Activated T-helper 1 cell treated with Interleukin-2 at 50 U/mL for 16 hours (primary cell): ENCODE measurements around the gene RAP1A.
"Not testable (repeated sequence)": the region's sequence is repeated elsewhere in the genome, so short reads cannot be mapped to it uniquely, and the experiment has no call there.

ENCODE experiments used
- DNase-seq: peaks from one replicate; pipeline ENCODE4 v3.0.0-alpha.2; 2020; ENCODE audit warnings: low read depth

Gene RAP1A

DNA sequence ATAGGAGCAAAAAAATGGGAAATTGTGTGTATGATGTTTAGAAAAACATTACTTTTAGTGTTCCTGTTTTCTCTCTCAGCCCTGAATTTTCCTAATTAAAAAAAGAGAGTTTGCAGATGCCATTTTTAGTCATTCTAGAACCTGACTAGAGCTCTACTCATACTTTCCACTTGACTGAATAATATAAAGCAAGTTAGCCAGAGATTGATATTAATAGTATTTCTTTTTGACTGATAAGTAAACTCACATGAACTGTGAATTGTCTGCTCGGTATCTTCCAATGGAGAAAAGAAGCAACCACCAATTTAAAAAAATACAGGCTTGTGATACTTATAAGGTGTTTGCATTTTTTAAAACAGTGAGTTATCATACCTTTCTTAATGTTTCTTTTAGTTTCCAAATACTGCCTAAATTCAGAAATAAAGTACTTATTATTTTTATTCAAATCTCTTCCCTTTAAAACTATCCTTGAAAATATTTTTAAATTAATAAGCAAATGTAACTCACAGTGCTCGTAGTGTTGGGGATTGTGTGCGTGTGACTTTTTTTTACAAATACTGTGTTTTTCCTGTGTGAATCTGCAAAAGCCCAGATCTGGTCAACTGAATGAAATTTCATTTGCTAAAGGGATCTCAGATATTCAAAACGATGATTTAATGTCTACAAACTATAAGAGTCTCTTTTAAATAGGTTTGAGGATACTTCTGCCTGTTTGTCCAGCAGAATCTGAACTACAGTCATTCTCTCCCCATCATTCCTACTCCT is 9.8 kb downstream of the RAP1A start:
- DNase-seq, result no peak

- DNase-seq, result no peak
Measured at GRCh38 chr1:111630567-111630966, 11.0 kb downstream of the RAP1A start.

- DNase-seq, result no peak
Measured at GRCh38 chr1:111631502-111631901, 11.9 kb downstream of the RAP1A start.

DNA sequence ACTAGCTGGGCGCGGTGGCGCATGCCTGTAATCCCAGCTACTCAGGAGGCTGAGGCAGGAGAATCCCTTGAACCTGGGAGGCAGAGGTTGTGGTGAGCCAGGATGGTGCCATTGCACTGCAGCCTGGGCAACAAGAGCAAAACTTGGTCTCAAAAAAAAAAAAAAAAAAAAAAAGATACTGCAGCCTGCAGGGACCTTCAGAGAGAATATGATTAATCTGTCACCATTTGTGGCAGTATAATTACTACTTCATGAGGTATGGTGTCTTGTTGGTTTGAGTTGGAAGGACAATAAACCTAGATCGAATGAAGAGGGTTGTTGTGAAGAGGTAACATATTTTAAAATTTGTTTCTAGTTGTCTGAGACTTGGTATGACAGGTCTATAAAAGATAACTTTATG is 13.2 kb downstream of the RAP1A start:
- DNase-seq, result not testable (repeated sequence)

DNA sequence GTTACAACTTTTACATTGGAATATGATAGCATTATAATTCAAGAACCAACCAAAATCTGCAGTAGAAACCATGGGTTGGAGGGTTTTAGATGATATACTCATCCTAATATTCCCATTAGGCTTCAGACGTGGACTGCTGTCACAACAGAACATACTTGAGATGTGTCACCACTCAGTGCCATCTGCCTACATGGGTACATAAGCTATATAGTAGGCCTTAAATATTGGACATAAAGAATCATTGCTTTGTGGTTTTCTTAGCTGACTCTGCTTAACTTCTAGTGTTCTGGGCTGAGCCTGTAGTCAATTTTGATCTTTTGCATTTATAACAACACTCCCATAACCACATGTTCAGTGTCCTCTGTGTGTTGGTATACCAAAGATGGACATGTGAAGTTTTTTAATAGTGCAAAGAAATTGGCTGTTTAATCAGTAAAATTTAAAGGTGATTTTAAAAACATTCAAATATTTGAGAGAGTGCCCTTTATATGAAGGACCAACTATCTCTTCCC is 14.2 kb downstream of the RAP1A start:
- no peak for DNase-seq

GRCh38 chr1:111635324-111636009 is 15.9 kb downstream of the RAP1A start:
- no peak for DNase-seq

- no peak for DNase-seq
Measured at GRCh38 chr1:111638320-111638719, 18.7 kb downstream of the RAP1A start.

DNA sequence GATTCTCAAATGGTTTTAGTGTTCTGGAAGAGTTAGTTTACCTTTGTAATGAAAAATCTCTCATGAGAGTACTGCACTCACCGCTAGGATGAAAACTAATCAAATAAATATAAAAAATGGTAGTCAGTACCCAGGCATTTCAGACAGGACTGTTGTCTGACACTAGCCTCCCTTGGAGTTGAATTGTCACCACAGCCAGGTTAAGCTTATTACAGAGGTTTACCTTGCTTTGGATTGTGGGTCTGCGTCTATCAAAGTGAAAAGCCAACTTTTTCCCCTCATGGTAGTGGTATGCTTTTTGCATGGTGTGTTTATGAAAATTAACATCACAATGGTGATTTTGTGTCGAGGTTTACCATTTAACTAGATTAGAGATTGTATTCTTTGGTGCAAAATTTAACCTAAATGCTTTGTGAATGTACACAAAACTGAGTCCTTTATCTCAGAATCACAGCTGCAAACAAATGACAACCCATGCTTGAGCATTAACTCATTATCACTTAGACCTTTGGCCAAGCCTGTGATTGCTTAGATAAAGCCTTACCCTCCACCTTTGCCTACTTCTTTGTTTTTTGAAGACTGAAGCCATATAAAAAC is 20.1 kb downstream of the RAP1A start:
- no peak for DNase-seq

DNA sequence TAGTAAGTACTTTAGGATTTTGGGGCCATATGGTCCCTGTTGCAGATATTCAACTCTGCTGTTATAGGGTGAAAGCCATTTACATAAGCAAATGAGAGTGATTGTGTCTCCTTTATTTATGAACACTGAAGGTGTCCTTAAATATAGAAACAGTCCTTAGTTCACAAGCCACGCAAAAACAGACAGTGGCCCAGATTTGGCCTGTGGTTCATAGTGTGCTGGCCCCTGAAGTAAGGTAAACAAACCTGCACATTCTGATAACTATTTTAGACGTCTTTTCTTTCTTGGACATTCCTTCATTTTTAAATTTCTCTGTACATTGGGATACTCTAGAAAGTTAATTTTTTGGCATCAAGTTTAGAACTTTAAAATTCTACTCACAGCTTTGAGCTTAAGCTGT is 23.5 kb downstream of the RAP1A start:
- DNase-seq, result no peak

- no peak for DNase-seq
Measured at GRCh38 chr1:111643696-111644095, 24.1 kb downstream of the RAP1A start.

GRCh38 chr1:111644506-111644905 is 24.9 kb downstream of the RAP1A start:
- no peak for DNase-seq

DNA sequence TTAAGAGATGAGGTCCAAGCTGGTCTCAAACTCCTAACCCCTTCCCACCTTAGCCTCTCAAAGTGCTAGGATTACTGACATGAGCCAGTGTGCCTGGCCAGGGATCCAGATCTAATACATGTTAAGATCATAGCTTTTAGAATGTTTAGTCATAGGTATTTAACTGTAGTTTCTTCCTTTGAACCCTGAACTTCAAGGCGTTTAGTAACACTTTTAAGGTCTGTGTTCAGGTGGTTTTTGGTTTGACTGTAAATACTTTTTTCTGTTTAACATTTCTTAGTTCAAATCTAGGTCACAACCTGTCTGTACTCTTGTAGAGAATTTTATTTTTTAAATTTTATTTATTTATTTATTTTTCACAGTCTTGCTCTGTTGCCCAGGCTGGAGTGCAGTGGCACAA is 28.1 kb downstream of the RAP1A start:
- no peak for DNase-seq

DNA sequence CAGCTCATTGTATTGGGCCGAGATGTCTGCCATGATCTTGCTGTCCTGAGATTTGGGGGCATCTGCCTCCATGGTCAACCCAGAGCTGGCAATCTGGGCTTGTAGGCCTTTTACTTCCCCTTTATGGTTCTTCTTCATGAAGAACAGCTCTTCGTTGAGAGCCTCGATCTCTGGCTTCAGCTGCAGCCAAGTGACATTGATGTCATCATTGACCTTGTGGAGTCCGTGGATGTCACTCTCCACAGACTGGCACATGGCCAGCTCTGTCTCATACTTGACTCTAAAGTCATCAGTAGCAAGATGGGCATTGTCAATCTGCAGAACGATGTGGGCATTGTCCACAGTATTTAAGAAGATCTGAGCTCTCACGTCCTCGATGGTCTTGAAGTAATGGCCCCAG is 29.2 kb downstream of the RAP1A start:
- no peak for DNase-seq

DNA sequence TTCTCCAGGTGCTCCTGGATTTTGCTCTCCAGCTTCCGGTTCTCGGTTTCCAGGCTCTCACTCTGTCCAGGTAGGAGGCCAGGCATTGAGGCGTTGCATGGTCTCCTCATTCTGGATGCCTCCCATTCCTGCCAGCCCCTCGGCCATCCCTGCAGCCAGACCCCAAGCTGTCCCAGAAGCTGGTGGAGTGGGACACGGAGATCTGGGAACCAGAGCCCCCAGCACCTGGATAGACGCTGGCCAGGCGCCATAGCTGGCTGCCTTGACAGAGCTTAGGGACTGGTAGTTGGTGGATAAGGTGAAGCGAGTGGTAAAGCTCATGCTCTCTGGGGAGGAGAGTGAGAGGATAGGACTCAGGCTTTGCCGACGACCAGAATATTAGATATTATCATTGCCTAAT is 29.6 kb downstream of the RAP1A start:
- no peak for DNase-seq

DNA sequence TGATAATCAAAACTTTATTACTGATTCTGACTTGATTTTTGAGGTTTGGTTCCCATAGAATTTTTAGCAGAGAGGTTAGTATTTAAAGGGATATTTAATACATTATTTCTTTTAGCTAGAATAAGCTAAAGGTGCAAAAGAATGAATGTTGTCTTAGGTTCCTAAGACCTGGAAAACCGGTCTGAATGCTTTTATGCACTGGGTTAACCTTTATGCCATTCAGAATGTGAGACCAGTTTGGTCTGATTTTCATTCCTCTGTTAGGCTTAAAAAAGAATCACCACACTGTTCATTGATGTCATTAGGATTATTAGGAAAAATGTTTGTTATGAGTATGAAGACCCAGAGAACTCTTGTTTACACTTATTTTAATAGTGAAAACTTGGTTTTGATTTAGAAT is 30.1 kb downstream of the RAP1A start:
- DNase-seq, result no peak

GRCh38 chr1:111653709-111654108 is 34.1 kb downstream of the RAP1A start:
- DNase-seq, result no peak

GRCh38 chr1:111654839-111655238 is 35.2 kb downstream of the RAP1A start:
- DNase-seq, result no peak

GRCh38 chr1:111656086-111657017 is 36.8 kb downstream of the RAP1A start:
- no peak for DNase-seq

GRCh38 chr1:111658622-111659021 is 39.0 kb downstream of the RAP1A start:
- no peak for DNase-seq

DNA sequence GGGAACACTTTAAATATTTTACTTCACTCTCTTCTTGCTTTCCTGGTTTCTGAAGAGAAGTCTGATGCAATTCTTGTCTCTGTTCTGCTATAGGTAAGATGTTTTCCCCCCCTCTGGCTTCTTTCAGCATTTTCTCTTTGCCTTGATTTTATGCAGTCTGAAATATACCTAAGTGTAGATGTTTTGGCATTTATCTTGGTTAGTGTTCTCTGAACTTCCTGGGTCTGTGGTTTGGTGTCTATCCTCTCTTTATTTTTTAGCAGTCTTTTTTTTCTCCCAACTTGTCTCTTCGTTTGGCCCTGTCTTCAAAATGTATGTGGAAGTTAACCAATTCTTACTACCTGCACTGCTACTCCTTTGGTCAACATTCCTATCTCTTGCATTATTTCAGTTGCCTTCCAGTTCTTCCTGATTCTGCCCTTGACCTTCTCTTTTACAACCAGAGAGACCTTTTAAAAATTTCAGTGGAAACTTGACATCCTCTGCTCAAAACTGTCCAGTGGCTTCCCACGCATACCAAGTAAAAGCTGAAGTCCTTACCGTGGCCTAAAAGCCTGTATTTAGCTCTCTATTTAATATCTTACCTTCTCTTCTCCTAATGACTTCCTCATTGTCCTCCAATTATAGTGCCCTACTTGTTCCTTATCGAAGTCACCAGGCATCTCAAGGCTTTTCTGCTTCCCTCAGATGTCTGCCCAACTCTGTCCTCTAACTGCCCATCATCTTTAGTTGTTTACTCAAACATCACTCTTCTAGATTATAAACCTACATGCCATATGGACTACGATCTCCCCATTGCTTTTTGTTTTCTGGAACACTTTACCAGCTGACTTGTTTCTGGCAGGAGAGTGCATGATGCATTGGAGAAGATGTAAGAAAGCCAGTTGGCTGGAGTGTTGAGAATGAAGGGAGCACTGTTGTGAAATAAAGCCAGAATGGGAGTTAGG is 40.9 kb downstream of the RAP1A start:
- no peak for DNase-seq

- no peak for DNase-seq
Measured at GRCh38 chr1:111664652-111665051, 45.1 kb downstream of the RAP1A start.
